ENCODE measurements around the gene P2RY14. TPM values are rescaled to one million over a fixed set of nuclear protein-coding genes. Genes with fewer than 3 reads are reported as not detected.

The P2RY14 gene
- total and polyA plus RNA-seq, 2 of the 13 experiments (the other 11 are each of a cell fraction or from before 2014, with no cell fraction given), result not detected

DNA sequence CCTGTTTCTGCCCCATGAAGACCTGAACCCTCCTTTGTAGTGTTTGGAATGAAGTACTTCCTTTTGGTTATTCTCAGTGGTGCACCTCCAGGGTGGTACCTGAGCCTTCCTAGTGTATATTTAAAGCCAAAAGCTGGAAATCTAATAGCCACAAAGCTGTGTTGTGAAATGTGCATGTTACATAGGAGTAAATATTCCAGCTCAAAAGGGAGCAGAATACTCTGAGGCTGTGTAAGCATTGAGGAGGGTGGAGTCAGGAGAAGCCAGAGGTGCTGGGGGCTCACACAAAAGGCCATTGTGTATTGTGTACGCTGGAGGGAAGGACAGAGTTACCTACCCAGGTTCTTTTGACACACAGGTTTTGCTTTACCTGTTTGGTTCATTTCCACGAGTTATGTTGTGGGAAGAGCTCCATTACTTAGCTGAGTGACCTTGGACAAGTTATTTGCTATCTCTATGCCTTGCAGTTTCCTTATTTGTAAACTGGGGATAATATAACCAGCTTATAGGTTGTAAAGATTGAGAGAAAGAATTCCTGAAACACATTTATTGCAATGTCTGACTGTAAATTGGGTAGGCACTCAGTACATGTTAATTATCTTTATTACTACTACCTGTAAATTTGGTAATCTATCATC lies 100.0 kb downstream of the P2RY14 start:
- Histone ChIP-seq H3K4me1 (ENCODE audit: insufficient read depth, low read length) (peaks cover 74% of the 10 kb centered on the region), H3K4me3 (replicated peaks in 1 of 3; ENCODE audit: insufficient read depth in 1 of 3, low read depth in 2 of 3, low read length in 3 of 3) (peak overlapping the region in 1 of 3 experiments; percentile 23; a peak in 2 of 6 replicates), H2AFZ (ENCODE audit: low read length) (no peak overlapping the region), H3K36me3 (replicated peaks in 1 of 2; ENCODE audit: control insufficient read depth in 1 of 2, insufficient read depth in 2 of 2, low read length in 2 of 2) (no peaks in the 10 kb centered on the region), H4K20me1 (ENCODE audit: insufficient read depth, low read length) (no peaks in the 10 kb centered on the region), H3K9ac (ENCODE audit: insufficient read depth, low read depth, low read length) (peak overlapping the region; percentile 40; the same call in 1 of the 2 replicates), H3K4me2 (ENCODE audit: low read depth, low read length) (peak overlapping the region; percentile 66), H3K27ac (ENCODE audit: extremely low read length, insufficient read depth, low read length) (peak overlapping the region; percentile 73), H3K9me3 (ENCODE audit: low read length) (no peaks in the 10 kb centered on the region), H3K79me2 (ENCODE audit: insufficient read depth, low read length) (no peaks in the 10 kb centered on the region), H3K27me3 (ENCODE audit: control insufficient read depth in 1 of 2, insufficient read depth in 2 of 2, low read length in 2 of 2) (no peaks in the 10 kb centered on the region)
- DNase-seq (ENCODE audit: low spot score) (peak; percentile 97), ATAC-seq (peak; percentile 100), FAIRE-seq (peak; percentile 86)
- ChIA-PET CTCF (ENCODE audit: low intra/inter-chr PET ratio, low total read pairs) (no interaction called here), POLR2A (interaction anchor here (0.6 to 2.0 kb wide), 13 partner anchors 10 to 1838 kb away, joined by 3 to 54 read pairs (median 4); partner anchors contain the start of gene TSC22D2)
- intact Hi-C loops (cut with micrococcal nuclease; ENCODE audit: unreplicated experiment), result loop anchor here (1.0 kb wide), 1 partner anchor 20 kb away; no protein-coding TSS in a partner anchor
- WGBS (ENCODE audit: low lambda C conversion rate), result 5% methylated on average over 2 of the region's 2 CpGs
- no TSS peak for BruUV-seq (replicated peaks)
- in situ Hi-C loops (cut with HindIII; ENCODE audit: extremely low pct_ligation_motif_present, low pct_unique_long_range_greater_than_20kb), result no loop called here
- TF ChIP-seq MIER3 (CRISPR knock-in tag; IDR thresholded peaks at IDR 0.05; ENCODE audit: borderline replicate concordance) (peak; percentile 93; the same call in 1 of the 2 replicates), TEAD3 (CRISPR knock-in tag; optimal IDR thresholded peaks at IDR 0.05; ENCODE audit: borderline replicate concordance) (peak; percentile 77), SIX1 (CRISPR knock-in tag; IDR thresholded peaks at IDR 0.05; ENCODE audit: borderline replicate concordance) (peak; percentile 79), DPF2 (CRISPR knock-in tag; IDR thresholded peaks at IDR 0.05; ENCODE audit: borderline replicate concordance, low read depth) (peak; percentile 72), ZSCAN9 (CRISPR knock-in tag; IDR thresholded peaks at IDR 0.05; ENCODE audit: borderline replicate concordance) (0 out of 2 replicates have a peak, but pooled peaks have one; percentile 48), ZNF563 (CRISPR knock-in tag; IDR thresholded peaks at IDR 0.05) (no peak), CREM (IDR thresholded peaks at IDR 0.05) (peak; percentile 59; the same call in 1 of the 2 replicates), CREM (CRISPR knock-in tag; IDR thresholded peaks at IDR 0.05) (no peak), SOX6 (IDR thresholded peaks at IDR 0.05) (no peak), SOX6 (CRISPR knock-in tag; IDR thresholded peaks at IDR 0.05) (peak; percentile 99)
- TF ChIP-seq, protein P1, sequence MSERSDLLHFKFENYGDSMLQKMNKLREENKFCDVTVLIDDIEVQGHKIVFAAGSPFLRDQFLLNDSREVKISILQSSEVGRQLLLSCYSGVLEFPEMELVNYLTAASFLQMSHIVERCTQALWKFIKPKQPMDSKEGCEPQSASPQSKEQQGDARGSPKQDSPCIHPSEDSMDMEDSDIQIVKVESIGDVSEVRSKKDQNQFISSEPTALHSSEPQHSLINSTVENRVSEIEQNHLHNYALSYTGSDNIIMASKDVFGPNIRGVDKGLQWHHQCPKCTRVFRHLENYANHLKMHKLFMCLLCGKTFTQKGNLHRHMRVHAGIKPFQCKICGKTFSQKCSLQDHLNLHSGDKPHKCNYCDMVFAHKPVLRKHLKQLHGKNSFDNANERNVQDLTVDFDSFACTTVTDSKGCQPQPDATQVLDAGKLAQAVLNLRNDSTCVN (CRISPR knock-in tag; IDR thresholded peaks at IDR 0.05; ENCODE audit: borderline replicate concordance), result no peak
- TF ChIP-seq, protein P2, sequence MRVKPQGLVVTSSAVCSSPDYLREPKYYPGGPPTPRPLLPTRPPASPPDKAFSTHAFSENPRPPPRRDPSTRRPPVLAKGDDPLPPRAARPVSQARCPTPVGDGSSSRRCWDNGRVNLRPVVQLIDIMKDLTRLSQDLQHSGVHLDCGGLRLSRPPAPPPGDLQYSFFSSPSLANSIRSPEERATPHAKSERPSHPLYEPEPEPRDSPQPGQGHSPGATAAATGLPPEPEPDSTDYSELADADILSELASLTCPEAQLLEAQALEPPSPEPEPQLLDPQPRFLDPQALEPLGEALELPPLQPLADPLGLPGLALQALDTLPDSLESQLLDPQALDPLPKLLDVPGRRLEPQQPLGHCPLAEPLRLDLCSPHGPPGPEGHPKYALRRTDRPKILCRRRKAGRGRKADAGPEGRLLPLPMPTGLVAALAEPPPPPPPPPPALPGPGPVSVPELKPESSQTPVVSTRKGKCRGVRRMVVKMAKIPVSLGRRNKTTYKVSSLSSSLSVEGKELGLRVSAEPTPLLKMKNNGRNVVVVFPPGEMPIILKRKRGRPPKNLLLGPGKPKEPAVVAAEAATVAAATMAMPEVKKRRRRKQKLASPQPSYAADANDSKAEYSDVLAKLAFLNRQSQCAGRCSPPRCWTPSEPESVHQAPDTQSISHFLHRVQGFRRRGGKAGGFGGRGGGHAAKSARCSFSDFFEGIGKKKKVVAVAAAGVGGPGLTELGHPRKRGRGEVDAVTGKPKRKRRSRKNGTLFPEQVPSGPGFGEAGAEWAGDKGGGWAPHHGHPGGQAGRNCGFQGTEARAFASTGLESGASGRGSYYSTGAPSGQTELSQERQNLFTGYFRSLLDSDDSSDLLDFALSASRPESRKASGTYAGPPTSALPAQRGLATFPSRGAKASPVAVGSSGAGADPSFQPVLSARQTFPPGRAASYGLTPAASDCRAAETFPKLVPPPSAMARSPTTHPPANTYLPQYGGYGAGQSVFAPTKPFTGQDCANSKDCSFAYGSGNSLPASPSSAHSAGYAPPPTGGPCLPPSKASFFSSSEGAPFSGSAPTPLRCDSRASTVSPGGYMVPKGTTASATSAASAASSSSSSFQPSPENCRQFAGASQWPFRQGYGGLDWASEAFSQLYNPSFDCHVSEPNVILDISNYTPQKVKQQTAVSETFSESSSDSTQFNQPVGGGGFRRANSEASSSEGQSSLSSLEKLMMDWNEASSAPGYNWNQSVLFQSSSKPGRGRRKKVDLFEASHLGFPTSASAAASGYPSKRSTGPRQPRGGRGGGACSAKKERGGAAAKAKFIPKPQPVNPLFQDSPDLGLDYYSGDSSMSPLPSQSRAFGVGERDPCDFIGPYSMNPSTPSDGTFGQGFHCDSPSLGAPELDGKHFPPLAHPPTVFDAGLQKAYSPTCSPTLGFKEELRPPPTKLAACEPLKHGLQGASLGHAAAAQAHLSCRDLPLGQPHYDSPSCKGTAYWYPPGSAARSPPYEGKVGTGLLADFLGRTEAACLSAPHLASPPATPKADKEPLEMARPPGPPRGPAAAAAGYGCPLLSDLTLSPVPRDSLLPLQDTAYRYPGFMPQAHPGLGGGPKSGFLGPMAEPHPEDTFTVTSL (CRISPR knock-in tag; IDR thresholded peaks at IDR 0.05; ENCODE audit: borderline replicate concordance), result peak; percentile 89; the same call in 1 of the 2 replicates
- TF ChIP-seq, protein P3, sequence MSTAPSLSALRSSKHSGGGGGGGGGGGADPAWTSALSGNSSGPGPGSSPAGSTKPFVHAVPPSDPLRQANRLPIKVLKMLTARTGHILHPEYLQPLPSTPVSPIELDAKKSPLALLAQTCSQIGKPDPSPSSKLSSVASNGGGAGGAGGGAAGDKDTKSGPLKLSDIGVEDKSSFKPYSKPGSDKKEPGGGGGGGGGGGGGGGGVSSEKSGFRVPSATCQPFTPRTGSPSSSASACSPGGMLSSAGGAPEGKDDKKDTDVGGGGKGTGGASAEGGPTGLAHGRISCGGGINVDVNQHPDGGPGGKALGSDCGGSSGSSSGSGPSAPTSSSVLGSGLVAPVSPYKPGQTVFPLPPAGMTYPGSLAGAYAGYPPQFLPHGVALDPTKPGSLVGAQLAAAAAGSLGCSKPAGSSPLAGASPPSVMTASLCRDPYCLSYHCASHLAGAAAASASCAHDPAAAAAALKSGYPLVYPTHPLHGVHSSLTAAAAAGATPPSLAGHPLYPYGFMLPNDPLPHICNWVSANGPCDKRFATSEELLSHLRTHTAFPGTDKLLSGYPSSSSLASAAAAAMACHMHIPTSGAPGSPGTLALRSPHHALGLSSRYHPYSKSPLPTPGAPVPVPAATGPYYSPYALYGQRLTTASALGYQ (CRISPR knock-in tag; IDR thresholded peaks at IDR 0.05), result peak; percentile 65; the same call in 1 of the 2 replicates

Measured in HepG2 (cell line).